DND-41 (cell line): ENCODE measurements around the gene TEX38.
"Not testable (repeated sequence)": the region's sequence is repeated elsewhere in the genome, so short reads cannot be mapped to it uniquely, and the experiment has no call there.

ENCODE experiments used
- ATAC-seq: fragments of 200-7000 bp; cut with Tn5 transposase; 3 replicates; pipeline ENCODE4 v1.9.1; 2021; ENCODE audit warnings: low read depth; ENCODE audit not compliant: insufficient read depth
- DNase-seq: peaks from one replicate; pipeline ENCODE4 v3.0.0-alpha.2; 2020
- H2AFZ ChIP-seq: 2 replicates; pipeline ENCODE4 v1.6.0; 2012; ENCODE audit warnings: low read depth, low read length
- H3K27ac ChIP-seq: 2 replicates; pipeline ENCODE4 v1.5.1; 2012; ENCODE audit warnings: low read length, inconsistent platforms
- H3K27me3 ChIP-seq: fragments of 200-600 bp; sonication (generic); 2 replicates; pipeline ENCODE4 v1.6.0; 2012; ENCODE audit warnings: low read length, mild to moderate bottlenecking, inconsistent platforms; ENCODE audit not compliant: insufficient read depth, poor library complexity
- H3K36me3 ChIP-seq: 2 replicates; pipeline ENCODE4 v1.5.1; 2012; ENCODE audit warnings: low read length, inconsistent platforms; ENCODE audit not compliant: insufficient read depth
- H3K4me1 ChIP-seq: 2 replicates; pipeline ENCODE4 v1.5.1; 2012; ENCODE audit warnings: mild to moderate bottlenecking, low read length; ENCODE audit not compliant: insufficient read depth
- H3K4me2 ChIP-seq: 2 replicates; pipeline ENCODE4 v1.6.0; 2012; ENCODE audit warnings: mild to moderate bottlenecking, moderate library complexity, low read length, inconsistent platforms; ENCODE audit not compliant: insufficient read depth
- H3K4me3 ChIP-seq, 2 experiments: fragments of 200-600 bp in 1 of 2; shearing (Covaris generic) in 1 of 2; 2 replicates each; pipeline ENCODE4 v1.5.1; 2012 to 2016; ENCODE audit warnings: inconsistent platforms in 2 of 2, low read length in 2 of 2, mild to moderate bottlenecking in 2 of 2, low read depth in 1 of 2, moderate library complexity in 1 of 2
- H3K79me2 ChIP-seq: 2 replicates; pipeline ENCODE4 v1.6.0; 2012; ENCODE audit warnings: low read length, inconsistent platforms; ENCODE audit not compliant: insufficient read depth
- H3K9ac ChIP-seq: 2 replicates; pipeline ENCODE4 v1.6.0; 2012; ENCODE audit warnings: low read depth, mild to moderate bottlenecking, inconsistent platforms, low read length, moderate library complexity
- H3K9me3 ChIP-seq: 2 replicates; pipeline ENCODE4 v1.5.1; 2012; ENCODE audit warnings: low read length, moderate library complexity, mild to moderate bottlenecking, inconsistent platforms; ENCODE audit not compliant: insufficient read depth, severe bottlenecking
- H4K20me1 ChIP-seq: 2 replicates; pipeline ENCODE4 v1.6.0; 2012; ENCODE audit warnings: low read length; ENCODE audit not compliant: insufficient read depth
- EZH2 ChIP-seq: IDR thresholded peaks from 3 replicates; pipeline ENCODE4 v1.6.1; 2012; ENCODE audit warnings: borderline replicate concordance, low read depth, mild to moderate bottlenecking, moderate library complexity, low read length, inconsistent platforms; ENCODE audit not compliant: severe bottlenecking
- TF ChIP-seq, protein P1 (sequence below): IDR thresholded peaks from 2 replicates; pipeline ENCODE4 v1.5.1; 2012; ENCODE audit warnings: borderline replicate concordance, low read length, moderate library complexity, mild to moderate bottlenecking; ENCODE audit not compliant: poor library complexity, severe bottlenecking; ENCODE audit errors: extremely low read depth

The TEX38 gene

DNA sequence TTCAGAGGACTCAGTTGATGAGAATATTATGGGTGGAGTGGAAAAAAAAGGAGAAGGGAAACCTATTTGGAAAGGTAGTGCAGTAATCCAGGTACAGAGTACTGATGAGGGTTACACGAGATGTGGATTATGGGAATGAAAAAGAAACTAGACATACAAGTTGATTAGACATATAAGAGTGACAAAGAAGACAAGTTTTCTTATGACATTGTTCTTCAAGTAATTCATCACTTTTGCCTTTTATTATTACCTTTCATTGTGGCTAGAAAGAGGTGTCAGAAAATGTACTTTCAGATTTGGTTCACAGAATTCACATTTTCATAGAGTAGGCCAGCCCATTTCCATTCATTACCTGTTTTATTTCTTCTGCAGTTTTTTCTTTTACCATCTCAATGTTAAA is 13.9 kb upstream of the TEX38 start:
- no peaks in the 10 kb centered on the region for H3K27me3 ChIP-seq
- H3K27ac ChIP-seq: no peak overlapping the region
- no peak for ATAC-seq
- H3K9ac ChIP-seq: no peak overlapping the region
- H3K4me2 ChIP-seq: no peak overlapping the region
- no peaks in the 10 kb centered on the region for H3K4me1 ChIP-seq
- H3K79me2 ChIP-seq: no peaks in the 10 kb centered on the region
- H4K20me1 ChIP-seq: no peaks in the 10 kb centered on the region
- peaks cover 11% of the 10 kb centered on the region for H3K36me3 ChIP-seq
- H3K9me3 ChIP-seq: no peaks in the 10 kb centered on the region
- no peak overlapping the region for H3K4me3 ChIP-seq
- TF ChIP-seq EZH2: no peak
- TF ChIP-seq, protein P1, sequence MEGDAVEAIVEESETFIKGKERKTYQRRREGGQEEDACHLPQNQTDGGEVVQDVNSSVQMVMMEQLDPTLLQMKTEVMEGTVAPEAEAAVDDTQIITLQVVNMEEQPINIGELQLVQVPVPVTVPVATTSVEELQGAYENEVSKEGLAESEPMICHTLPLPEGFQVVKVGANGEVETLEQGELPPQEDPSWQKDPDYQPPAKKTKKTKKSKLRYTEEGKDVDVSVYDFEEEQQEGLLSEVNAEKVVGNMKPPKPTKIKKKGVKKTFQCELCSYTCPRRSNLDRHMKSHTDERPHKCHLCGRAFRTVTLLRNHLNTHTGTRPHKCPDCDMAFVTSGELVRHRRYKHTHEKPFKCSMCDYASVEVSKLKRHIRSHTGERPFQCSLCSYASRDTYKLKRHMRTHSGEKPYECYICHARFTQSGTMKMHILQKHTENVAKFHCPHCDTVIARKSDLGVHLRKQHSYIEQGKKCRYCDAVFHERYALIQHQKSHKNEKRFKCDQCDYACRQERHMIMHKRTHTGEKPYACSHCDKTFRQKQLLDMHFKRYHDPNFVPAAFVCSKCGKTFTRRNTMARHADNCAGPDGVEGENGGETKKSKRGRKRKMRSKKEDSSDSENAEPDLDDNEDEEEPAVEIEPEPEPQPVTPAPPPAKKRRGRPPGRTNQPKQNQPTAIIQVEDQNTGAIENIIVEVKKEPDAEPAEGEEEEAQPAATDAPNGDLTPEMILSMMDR: no peak
- DNase-seq: no peak
- no peak overlapping the region for H2AFZ ChIP-seq

DNA sequence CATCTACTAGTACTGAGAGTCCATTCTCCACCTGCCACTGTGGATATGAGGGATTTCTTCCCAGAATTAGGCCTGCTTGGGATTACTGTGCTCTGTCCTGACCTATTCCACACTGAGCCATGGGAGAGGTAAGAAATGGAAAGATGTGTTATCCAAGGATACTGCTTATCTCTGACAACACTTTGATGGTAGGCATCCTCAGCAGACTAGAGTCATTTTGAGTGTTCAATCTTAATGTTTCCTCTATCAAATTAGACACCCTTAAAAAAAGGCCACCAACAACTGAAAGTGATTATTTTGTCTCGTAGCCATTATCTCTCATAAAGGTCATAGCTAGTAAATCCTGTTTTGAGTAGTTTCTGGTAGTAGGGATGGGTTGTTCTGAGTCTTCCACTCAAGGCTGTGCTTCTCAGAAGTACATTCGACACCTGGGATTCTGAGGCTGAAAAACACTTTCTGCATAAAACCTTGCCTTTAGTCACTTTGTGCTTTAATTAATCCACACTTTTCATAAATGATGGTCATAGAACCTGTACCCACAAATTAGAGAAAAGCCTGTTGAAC is 12.3 kb upstream of the TEX38 start:
- Histone ChIP-seq H3K36me3 (peaks cover 17% of the 10 kb centered on the region), H3K79me2 (no peaks in the 10 kb centered on the region), H3K27ac (no peak overlapping the region), H2AFZ (no peak overlapping the region), H4K20me1 (no peaks in the 10 kb centered on the region), H3K9me3 (no peaks in the 10 kb centered on the region), H3K27me3 (no peaks in the 10 kb centered on the region), H3K4me1 (no peaks in the 10 kb centered on the region), H3K9ac (no peak overlapping the region), H3K4me2 (no peak overlapping the region), H3K4me3 (no peak overlapping the region)
- TF ChIP-seq, protein P1: no peak
- no peak for TF ChIP-seq EZH2
- ATAC-seq (no peak), DNase-seq (no peak)

DNA sequence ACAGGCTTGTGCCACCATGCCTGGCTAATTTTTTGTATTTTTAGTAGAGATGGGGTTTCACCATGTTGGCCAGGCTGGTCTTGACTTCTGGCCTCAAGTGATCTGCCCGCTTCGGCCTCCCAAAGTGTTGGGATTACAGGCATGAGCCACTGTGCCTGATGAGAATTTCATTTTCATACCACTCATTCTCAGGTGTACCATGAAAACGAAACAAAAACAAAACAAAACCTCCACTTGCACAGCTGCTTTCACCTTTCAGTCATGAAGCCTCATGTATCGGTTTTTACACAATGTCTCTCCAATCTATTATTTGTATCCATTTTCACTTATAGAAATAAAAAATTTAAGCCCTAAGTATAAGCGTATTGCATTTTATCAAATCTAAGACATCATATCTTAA is 11.5 kb upstream of the TEX38 start:
- not testable (repeated sequence) for H3K27ac ChIP-seq, H3K79me2 ChIP-seq, H3K4me3 ChIP-seq, H3K4me1 ChIP-seq, H3K9ac ChIP-seq, ATAC-seq, H2AFZ ChIP-seq, H4K20me1 ChIP-seq, DNase-seq, H3K27me3 ChIP-seq, H3K4me2 ChIP-seq, H3K9me3 ChIP-seq
- peaks cover 19% of the 10 kb centered on the region for H3K36me3 ChIP-seq

DNA sequence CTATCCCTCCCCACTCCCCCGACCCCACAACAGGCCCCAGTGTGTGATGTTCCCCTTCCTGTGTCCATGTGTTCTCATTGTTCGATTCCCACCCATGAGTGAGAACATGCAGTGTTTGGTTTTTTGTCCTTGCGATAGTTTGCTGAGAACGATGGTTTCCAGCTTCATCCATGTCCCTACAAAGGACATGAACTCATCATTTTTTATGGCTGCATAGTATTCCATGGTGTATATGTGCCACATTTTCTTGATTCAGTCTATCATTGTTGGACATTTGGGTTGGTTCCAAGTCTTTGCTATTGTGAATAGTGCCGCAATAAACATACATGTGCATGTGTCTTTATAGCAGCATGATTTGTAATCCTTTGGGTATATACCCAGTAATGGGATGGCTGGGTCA is 8.7 kb upstream of the TEX38 start:
- not testable (repeated sequence) for H4K20me1 ChIP-seq, H3K9ac ChIP-seq, H3K27ac ChIP-seq, ATAC-seq, H3K4me3 ChIP-seq, H3K4me2 ChIP-seq, H3K27me3 ChIP-seq, H2AFZ ChIP-seq, H3K9me3 ChIP-seq, DNase-seq
- H3K4me1 ChIP-seq: peaks cover 12% of the 10 kb centered on the region
- peaks cover 11% of the 10 kb centered on the region for H3K36me3 ChIP-seq
- H3K79me2 ChIP-seq: peaks cover 10% of the 10 kb centered on the region
